A549 treated with CORT108297 at 1 μM for 4 hours (cell line): ENCODE results near the gene FAM170B. TPM values are rescaled to one million over a fixed set of nuclear protein-coding genes. Genes with fewer than 3 reads are reported as not detected.

Experiments used
- total RNA-seq: library from RNA; stranded (reverse); fragments of 200-300 nt; extraction: Qiagen RNA extraction; gene quantifications from 5 replicates; pipeline ENCODE4 v1.2.3, GENCODE V29; 2022

The FAM170B gene
- not detected in 5 replicates for total RNA-seq

DNA sequence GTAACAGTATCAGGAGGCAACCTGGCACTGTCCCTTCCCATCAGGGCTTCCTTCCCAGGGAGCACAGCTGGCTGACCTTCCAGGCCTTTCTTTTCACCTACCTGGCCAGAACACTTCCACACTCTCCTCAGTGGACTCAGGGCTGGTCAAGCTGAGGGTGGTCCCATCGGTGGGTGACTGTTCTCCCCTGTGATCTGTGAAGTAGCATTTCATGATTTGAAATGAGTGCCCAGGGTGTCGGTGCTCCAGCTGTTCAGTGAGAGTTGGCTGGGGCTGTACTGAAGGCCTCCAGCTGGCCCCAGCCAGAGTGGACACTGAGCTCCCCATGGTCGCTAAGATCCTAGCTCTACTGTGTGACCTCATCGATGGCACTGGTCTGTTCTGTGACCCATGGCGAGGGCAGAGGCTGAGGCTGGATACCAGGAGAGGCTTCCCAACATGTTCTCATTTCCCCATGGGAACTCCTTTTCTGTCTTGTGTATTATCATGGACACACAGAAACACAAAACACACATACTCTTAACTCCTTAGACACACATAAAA lies at the start of gene FAM170B:
TSS of gene FAM170B (minus strand) at position 316 of the 543 bp plus-strand sequence. CDS start at position 213, 103 bp downstream.

DNA sequence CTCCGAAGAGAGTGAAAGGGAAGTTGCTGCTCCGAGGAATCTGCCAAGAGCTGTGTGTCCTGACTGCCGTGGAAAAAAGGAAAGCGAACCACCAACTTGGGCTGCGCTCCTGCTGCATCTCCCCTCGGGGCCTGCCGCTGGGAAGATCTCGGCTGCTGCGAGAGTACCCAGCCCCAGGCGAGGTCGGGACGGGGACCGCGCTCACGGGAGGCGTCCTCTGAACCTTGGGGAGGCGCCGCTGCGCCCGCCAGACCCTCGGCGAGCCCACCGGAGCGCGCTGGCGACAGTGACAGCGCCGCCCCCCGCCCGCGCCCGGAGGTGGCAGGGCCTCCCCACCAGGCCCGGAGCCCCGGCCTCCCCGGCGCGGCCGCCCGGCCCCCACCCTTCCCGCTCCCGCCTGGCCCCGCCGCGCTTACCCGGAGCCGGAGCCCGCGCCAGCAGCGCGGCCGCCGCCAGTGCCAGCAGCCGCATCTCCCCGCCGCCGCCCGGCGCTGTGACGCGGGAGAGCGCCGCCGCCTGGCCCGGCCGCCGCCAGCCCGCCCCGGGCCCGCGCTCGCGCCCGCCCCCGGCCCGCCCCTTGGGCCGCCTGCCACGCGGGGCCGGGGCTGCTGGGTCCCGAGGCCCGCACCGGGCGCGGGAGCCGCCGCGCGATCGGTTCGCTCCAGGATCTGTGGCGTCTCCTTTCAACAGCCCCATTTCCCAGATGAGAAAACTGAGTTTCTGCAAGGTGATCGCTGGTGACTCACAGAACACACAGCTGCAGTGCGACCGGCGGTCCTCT lies 18.6 kb downstream of the FAM170B start, which contains the start of gene VSTM4:
TSS of gene VSTM4 (minus strand) at position 508 of the 781 bp plus-strand sequence. CDS start at position 471, 37 bp downstream.

Other genes starting within 250 kb of the FAM170B start
- gene LRRC18, start 194.2 kb downstream of the FAM170B start, total RNA-seq = not detected in 5 replicates
- 0.30 to 0.60 TPM (median 0.42 TPM) in 5 replicates for gene VSTM4, start 18.5 kb downstream of the FAM170B start, total RNA-seq
- not detected in 5 replicates for gene TMEM273, start 54.4 kb upstream of the FAM170B start, total RNA-seq
- not detected in 5 replicates for gene C10orf71, start 165.1 kb upstream of the FAM170B start, total RNA-seq